KG1 (cell line): Measurements from ENCODE around the gene PBRM1.

ENCODE experiments used
- DNase-seq: peaks from one replicate; lab custom pipeline; 2025; lab: John Stamatoyannopoulos, UW

The PBRM1 gene

DNA sequence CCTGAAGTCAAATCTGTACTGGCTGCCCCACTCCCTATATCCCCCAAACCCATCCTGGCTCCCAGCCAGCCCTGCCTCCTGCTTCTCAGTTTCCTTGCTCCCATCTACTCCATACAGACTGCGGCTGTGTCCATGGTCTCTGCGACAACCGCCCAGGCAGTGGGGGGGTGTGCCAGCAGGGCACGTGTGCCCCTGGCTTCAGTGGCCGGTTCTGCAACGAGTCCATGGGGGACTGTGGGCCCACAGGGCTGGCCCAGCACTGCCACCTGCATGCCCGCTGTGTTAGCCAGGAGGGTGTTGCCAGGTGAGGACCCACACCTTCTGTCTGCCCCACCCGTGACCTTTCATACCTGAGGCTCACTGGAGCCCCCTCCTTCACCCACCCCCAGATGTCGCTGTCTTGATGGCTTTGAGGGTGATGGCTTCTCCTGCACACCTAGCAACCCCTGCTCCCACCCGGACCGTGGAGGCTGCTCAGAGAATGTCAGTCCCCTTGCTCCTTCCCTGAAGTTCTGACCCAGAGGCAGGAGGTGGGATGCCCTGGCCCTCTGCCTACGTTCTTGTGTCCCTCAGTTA, 175.9 kb downstream of the PBRM1 start:
- no peak for DNase-seq

DNA sequence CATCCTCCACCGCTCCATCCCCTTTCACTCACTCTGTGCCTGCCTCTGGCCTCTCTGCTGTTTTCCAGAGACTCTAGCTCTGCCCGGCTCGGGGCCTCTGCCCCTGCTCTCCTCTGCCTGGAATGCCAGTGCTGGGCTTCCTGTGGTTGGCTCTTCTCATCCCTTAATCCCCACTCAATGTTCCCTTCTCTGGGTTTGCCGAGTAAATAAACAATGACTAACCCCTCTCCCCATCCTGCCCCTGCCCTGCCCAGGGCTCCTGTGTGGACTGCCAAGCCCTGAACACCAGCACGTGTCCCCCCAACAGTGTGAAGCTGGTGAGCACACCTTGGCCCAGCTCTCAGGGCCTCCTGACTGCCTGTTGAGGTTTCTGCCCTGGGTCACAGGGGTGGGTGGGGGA, 178.4 kb downstream of the PBRM1 start:
- no peak for DNase-seq

DNA sequence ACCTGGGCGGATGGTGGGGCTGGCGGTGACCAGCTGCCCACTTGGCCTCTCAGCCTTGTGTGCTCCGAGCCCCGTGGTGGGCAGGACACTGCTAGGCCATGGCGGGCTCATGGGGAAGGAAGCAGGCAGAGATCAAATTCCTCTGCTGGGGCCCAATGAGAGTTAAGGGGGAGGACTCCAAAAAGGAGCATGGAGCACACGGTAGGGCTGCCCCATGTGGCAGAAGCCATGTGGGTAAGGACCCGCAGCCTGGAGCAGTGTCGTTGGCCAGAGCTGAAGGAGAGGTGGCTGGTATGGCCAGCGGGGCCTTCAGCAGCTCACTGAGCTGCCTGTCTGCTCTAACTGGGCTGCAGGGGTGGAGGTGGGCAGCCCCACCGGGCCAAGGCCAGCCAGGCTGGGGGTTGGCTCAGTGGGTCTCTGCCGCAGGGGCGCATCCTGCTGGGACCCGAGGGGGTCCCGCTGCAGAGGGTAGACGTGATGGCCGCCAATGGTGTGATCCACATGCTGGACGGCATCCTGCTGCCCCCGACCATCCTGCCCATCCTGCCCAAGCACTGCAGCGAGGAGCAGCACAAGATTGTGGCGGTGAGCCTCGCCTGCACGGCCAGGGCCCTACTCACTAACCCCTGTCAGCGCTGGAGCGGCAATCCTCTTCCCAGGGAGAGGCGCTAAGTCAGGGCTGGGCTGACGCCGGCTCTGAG, 179.3 kb downstream of the PBRM1 start:
- DNase-seq: no peak

DNA sequence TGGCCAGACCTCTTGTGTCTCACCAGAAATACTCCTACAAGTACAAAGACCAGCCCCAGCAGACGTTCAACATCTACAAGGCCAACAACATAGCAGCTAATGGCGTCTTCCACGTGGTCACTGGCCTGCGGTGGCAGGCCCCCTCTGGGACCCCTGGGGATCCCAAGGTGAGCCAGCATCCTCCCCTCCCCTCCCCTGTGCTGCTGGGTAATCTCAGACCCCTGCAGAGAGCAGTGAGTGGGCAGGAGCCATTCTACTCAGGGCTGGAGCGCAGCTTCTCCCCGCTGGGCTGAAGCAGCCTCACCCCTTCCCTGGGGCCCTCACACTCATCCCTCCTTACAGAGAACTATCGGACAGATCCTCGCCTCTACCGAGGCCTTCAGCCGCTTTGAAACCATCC, 180.7 kb downstream of the PBRM1 start:
- no peak for DNase-seq

DNA sequence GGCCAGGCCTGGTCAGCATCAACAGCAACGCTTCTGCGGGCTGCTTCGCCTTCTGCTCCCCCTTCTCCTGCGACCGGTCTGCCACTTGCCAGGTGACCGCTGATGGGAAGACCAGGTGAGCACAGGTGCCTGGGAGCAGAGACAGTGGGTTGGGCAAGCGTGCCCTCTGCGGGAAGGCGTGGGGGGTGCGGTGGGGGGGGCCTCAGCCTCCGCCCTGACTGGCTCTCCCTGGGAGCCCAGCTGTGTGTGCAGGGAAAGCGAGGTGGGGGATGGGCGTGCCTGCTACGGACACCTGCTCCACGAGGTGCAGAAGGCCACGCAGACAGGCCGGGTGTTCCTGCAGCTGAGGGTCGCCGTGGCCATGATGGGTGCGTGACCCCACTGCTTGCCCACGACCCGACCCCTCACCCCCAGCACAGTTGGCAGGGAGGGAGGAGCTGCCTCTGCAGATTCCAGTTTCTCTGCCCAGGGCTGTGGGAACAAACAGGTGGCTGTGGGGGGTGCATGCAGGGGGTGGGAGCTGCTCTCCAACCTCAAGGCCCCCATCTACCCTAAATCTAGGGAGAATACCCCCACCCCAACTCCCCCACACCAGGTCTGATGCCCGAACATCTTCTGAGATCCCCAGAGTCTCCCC, 181.8 kb downstream of the PBRM1 start:
- DNase-seq: no peak

DNA sequence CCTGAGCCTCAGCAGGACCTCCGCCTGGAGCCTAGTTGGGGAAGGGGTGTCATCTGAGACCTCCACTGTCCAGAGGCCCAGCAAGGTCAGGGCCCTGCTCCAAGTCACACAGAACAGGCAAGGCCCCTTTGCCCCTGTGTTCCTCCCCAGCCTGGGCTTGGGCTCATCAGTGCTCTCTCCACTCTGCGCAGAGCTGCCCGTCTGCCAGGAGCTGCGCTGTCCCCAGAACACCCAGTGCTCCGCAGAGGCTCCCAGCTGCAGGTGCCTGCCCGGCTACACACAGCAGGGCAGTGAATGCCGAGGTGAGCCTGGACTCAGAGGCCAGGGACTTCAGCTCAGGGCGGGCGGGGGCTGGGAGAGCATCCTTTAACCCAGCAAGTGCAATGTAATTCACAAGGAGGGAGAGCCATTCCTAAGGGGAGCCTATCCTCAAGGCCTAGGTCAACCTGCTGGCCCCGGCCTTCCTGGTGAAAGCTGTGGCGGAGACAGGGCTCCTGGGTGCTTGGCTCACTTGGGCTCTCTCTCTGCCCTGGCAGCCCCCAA, 182.8 kb downstream of the PBRM1 start:
- DNase-seq: no peak

DNA sequence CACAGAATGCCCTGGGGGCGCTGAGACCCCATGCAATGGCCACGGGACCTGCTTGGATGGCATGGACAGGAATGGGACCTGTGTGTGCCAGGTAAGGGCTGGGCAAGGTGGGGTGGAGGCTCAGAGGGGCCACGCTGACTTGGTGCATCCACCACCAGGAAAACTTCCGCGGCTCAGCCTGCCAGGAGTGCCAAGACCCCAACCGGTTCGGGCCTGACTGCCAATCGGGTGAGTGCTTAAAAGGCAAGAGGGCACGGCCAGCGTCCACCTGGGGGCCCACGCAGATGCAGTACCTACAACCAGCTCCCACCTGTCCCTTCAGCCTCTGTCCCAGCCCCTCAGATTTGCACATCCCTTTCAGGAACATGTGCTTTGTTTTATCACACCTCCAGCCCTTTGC, 183.7 kb downstream of the PBRM1 start:
- no peak for DNase-seq

DNA sequence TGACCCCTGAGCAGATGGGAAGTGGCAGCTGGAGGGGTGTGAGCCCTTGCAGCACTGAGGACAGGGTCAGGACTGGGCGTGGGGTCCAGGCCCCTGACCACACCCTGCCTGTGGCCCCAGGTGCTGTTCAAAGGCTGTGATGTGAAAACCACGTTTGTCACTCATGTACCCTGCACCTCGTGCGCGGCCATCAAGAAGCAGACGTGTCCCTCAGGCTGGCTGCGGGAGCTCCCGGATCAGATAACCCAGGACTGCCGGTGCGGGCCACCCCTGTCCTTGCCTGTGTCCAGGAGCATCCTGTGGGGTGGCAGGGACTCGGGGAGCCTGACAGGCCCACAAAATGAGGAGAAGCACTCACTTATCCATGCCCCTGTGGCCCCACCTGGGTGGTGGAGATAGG, 184.7 kb downstream of the PBRM1 start:
- DNase-seq: no peak

DNA sequence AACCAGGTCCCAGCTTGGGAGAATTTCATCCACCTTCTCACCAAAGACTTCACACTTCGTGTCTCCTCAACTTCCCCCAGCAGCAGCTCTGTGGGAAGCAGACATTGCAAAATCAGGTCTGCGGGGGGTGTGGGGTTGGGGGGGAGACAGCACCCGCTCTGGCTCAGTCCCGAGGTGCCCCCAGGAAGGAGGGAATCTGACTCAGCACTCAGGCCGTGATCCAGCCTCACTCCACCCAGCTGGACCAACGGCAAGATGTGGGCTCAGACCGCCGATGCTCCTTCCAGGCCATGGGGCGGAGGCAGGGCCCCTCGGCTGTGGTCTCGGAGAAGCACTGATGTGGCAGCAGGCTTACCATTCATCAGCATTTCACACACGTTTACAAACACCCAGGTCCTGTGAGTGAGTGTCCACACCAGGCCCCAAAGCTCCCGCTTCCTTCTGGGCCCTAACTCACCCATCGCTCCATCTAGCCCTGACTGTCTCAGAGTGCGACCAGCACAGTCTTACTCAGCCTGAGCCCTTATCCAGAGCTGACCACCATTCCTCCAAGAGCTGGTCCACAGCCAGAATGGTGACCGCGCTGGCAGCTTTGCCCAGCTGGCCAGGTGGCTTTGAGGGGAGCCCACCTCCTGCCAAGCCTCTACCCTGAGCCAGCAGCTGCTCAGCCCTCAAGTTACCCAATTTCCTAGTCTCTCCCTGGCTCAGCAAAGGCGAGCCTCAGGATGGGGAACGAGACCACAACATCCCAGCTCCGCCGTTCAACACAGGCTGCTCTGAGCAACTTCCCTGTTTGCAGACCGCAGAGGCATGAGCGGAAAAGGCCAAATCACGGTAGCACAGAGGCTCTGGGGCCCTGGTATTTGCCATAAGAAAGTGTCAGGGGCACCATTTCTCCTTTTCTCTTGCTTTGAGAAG, 187.3 kb downstream of the PBRM1 start:
- DNase-seq: peak; percentile 75

DNA sequence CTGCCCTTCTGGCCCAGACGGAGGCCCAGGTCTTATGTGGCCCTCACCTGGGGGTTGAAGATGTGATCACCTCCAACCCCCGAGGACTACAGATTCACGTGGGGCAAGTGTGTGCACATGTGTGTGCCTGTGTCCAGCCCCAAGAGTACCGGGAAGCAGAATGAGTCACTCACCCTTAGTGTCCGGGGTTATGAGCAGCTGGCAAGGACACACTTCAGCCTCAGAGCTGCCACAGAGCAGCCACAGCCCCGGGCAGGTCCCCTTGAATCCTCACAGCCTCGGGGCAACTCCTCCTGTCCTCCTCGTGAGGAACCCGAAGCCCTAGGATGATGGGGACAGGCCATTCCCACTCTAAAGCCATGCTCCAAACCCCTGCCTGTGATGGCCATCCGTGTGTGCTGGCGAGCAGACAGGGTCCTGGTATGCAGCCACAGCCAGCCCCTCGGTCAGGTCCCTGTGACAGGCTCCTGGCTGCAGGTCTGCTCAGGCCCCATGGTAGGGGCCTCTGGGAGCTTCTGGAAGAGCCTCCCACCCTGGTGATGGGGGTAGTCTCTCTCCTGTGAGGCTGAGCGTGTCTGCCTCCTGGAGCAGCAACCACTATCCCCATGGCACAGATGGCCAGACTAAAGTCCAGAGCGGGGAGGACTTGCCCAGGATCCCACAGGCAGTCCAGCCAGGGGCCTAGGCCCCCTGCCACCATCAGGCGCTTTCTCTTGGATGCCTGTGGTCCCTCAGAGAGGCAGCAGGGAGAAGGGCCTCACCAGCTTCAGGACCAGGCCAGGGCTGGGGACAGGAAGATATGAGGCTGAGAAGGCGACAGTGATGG, 189.7 kb downstream of the PBRM1 start:
- DNase-seq: no peak
